Parathyroid adenoma (tissue), 2 donors: ENCODE data around the gene CATSPERE.

Experiments used
- H2AFZ ChIP-seq: fragments of 300-600 bp; sonication (generic); one replicate; pipeline ENCODE4 v1.7.0; 2017; ENCODE audit warnings: antibody characterized with exemption, mild to moderate bottlenecking
- H3K27ac ChIP-seq: fragments of 300-600 bp; sonication (generic); one replicate; pipeline ENCODE4 v1.7.0; 2017
- H3K27me3 ChIP-seq: fragments of 300-600 bp; sonication (generic); one replicate; pipeline ENCODE4 v1.7.0; 2017; ENCODE audit warnings: low read length; ENCODE audit not compliant: control insufficient read depth, insufficient read depth
- H3K36me3 ChIP-seq: fragments of 300-600 bp; sonication (generic); one replicate; pipeline ENCODE4 v1.7.0; 2017; ENCODE audit warnings: low read length; ENCODE audit not compliant: control insufficient read depth, insufficient read depth
- H3K4me1 ChIP-seq: fragments of 300-600 bp; sonication (generic); one replicate; pipeline ENCODE4 v1.7.0; 2017; ENCODE audit warnings: control low read depth
- H3K4me2 ChIP-seq: fragments of 300-600 bp; sonication (generic); one replicate; pipeline ENCODE4 v1.7.0; 2017; ENCODE audit warnings: low read length
- H3K4me3 ChIP-seq: fragments of 300-600 bp; sonication (generic); one replicate; pipeline ENCODE4 v1.7.0; 2017; ENCODE audit warnings: low read depth, low read length
- H3K79me2 ChIP-seq: fragments of 300-600 bp; sonication (generic); one replicate; pipeline ENCODE4 v1.7.0; 2017; ENCODE audit warnings: control low read depth
- H3K9ac ChIP-seq: fragments of 300-600 bp; sonication (generic); one replicate; pipeline ENCODE4 v1.7.0; 2017; ENCODE audit warnings: mild to moderate bottlenecking
- H3K9me3 ChIP-seq: fragments of 300-600 bp; sonication (generic); one replicate; pipeline ENCODE4 v1.7.0; 2017; ENCODE audit warnings: low read length; ENCODE audit not compliant: control insufficient read depth
- TF ChIP-seq, protein P1 (sequence below): fragments of 300-600 bp; sonication (generic); IDR thresholded peaks from one replicate; pipeline ENCODE4 v1.7.0; 2017; ENCODE audit warnings: antibody characterized with exemption, mild to moderate bottlenecking
- donor health status: primary hyperparathyroidism.

The CATSPERE gene

GRCh38 chr1:244435562-244436205 is 25.4 kb upstream of the CATSPERE start:
- no peak overlapping the region for H3K9ac ChIP-seq
- H3K27me3 ChIP-seq: no peaks in the 10 kb centered on the region
- H3K36me3 ChIP-seq: no peaks in the 10 kb centered on the region
- no peak overlapping the region for H3K27ac ChIP-seq
- H3K9me3 ChIP-seq: no peaks in the 10 kb centered on the region
- no peak overlapping the region for H3K4me3 ChIP-seq
- TF ChIP-seq, protein P1, sequence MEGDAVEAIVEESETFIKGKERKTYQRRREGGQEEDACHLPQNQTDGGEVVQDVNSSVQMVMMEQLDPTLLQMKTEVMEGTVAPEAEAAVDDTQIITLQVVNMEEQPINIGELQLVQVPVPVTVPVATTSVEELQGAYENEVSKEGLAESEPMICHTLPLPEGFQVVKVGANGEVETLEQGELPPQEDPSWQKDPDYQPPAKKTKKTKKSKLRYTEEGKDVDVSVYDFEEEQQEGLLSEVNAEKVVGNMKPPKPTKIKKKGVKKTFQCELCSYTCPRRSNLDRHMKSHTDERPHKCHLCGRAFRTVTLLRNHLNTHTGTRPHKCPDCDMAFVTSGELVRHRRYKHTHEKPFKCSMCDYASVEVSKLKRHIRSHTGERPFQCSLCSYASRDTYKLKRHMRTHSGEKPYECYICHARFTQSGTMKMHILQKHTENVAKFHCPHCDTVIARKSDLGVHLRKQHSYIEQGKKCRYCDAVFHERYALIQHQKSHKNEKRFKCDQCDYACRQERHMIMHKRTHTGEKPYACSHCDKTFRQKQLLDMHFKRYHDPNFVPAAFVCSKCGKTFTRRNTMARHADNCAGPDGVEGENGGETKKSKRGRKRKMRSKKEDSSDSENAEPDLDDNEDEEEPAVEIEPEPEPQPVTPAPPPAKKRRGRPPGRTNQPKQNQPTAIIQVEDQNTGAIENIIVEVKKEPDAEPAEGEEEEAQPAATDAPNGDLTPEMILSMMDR: no peak
- H3K4me2 ChIP-seq: no peak overlapping the region
- no peaks in the 10 kb centered on the region for H3K4me1 ChIP-seq
- no peak overlapping the region for H2AFZ ChIP-seq
- peaks cover 2% of the 10 kb centered on the region for H3K79me2 ChIP-seq

GRCh38 chr1:244436336-244437085 is 24.6 kb upstream of the CATSPERE start:
- no peaks in the 10 kb centered on the region for H3K4me1 ChIP-seq
- TF ChIP-seq, protein P1: no peak
- H3K36me3 ChIP-seq: no peaks in the 10 kb centered on the region
- no peak overlapping the region for H3K4me3 ChIP-seq
- no peak overlapping the region for H3K4me2 ChIP-seq
- H3K27ac ChIP-seq: no peak overlapping the region
- peaks cover 4% of the 10 kb centered on the region for H3K79me2 ChIP-seq
- no peak overlapping the region for H2AFZ ChIP-seq
- H3K9ac ChIP-seq: no peak overlapping the region
- no peaks in the 10 kb centered on the region for H3K27me3 ChIP-seq
- H3K9me3 ChIP-seq: no peaks in the 10 kb centered on the region

GRCh38 chr1:244437086-244437468 is 24.0 kb upstream of the CATSPERE start:
- TF ChIP-seq, protein P1: no peak
- no peaks in the 10 kb centered on the region for H3K9me3 ChIP-seq
- no peaks in the 10 kb centered on the region for H3K4me1 ChIP-seq
- H3K4me3 ChIP-seq: no peak overlapping the region
- no peak overlapping the region for H3K27ac ChIP-seq
- no peak overlapping the region for H3K9ac ChIP-seq
- H3K79me2 ChIP-seq: peaks cover 4% of the 10 kb centered on the region
- H2AFZ ChIP-seq: no peak overlapping the region
- no peaks in the 10 kb centered on the region for H3K27me3 ChIP-seq
- no peaks in the 10 kb centered on the region for H3K36me3 ChIP-seq
- H3K4me2 ChIP-seq: no peak overlapping the region

DNA sequence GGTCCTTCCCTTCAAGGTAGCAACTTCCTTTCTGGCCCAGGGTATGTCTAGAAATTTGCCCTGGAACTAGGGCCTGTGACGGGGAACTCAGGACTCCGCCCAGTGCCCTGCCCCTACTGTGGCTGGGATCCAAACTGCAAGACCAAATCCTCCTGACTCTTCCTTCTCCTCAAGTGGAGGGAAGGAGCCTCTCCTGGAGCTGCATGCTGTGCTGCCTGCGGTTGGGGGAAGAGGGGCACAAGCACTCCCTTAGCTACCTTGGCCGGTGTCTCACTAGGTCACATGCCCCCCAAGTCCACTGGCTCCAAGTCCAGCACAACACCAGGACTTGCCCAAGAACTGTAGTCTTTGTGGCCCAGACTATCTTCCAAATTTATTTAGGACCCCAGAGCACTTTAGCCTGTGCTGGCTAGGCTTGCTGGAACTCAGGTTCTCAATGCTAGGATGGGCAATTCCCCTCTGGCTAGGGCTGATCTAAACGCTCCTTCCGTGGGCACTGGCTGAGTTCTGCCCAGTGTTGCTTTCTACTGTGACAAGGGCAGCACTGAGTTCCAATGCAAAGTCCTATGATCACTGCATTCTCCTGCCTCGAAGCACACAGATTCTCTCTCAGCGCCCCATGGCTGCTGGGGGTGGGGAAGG is 21.6 kb upstream of the CATSPERE start:
- Histone ChIP-seq H3K4me1 (no peaks in the 10 kb centered on the region), H3K27ac (no peak overlapping the region), H3K9ac (no peak overlapping the region)

More for the DNA sequence above, 21.6 kb upstream of the CATSPERE start:
- Histone ChIP-seq H3K79me2 (peaks cover 11% of the 10 kb centered on the region), H3K9me3 (no peaks in the 10 kb centered on the region), H3K27me3 (no peaks in the 10 kb centered on the region), H3K36me3 (no peaks in the 10 kb centered on the region), H3K4me3 (no peak overlapping the region), H2AFZ (no peak overlapping the region), H3K4me2 (no peak overlapping the region)
- TF ChIP-seq, protein P1: no peak
